Hepatocyte (in vitro differentiated cells): ENCODE measurements around the gene YOD1. TPM values are rescaled to one million over a fixed set of nuclear protein-coding genes. Genes with fewer than 3 reads are reported as not detected.

Source experiments
- DNase-seq: peaks from one replicate; pipeline ENCODE4 v3.0.0-alpha.2; 2016; ENCODE audit warnings: low spot score
- H2AFZ ChIP-seq: fragments of 200-600 bp; sonication (generic); 2 replicates; pipeline ENCODE4 v1.6.0; 2016; ENCODE audit warnings: antibody characterized with exemption, mild to moderate bottlenecking
- H3K27ac ChIP-seq: fragments of 200-600 bp; sonication (generic); 2 replicates; pipeline ENCODE4 v1.5.1; 2016; ENCODE audit warnings: mild to moderate bottlenecking
- H3K27me3 ChIP-seq: fragments of 200-600 bp; sonication (generic); 2 replicates; pipeline ENCODE4 v1.6.1; 2016
- H3K36me3 ChIP-seq: fragments of 200-600 bp; sonication (generic); replicated peaks from 2 replicates; pipeline ENCODE4 v1.5.1; 2016; ENCODE audit warnings: low read depth; ENCODE audit not compliant: insufficient read depth
- H3K4me1 ChIP-seq: fragments of 200-600 bp; sonication (generic); 2 replicates; pipeline ENCODE4 v1.5.1; 2016; ENCODE audit warnings: mild to moderate bottlenecking, moderate library complexity; ENCODE audit not compliant: insufficient read depth
- H3K4me2 ChIP-seq: fragments of 200-600 bp; sonication (generic); 2 replicates; pipeline ENCODE4 v1.6.0; 2016
- H3K4me3 ChIP-seq: fragments of 200-600 bp; sonication (generic); 2 replicates; pipeline ENCODE4 v1.5.1; 2016; ENCODE audit warnings: mild to moderate bottlenecking
- H3K79me2 ChIP-seq: fragments of 200-600 bp; sonication (generic); 2 replicates; pipeline ENCODE4 v1.6.0; 2017; ENCODE audit warnings: mild to moderate bottlenecking
- H3K9me2 ChIP-seq: fragments of 200-600 bp; sonication (generic); replicated peaks from 2 replicates; pipeline ENCODE4 v1.6.0; 2017; ENCODE audit warnings: mild to moderate bottlenecking; ENCODE audit not compliant: insufficient read depth
- H3K9me3 ChIP-seq: fragments of 200-600 bp; sonication (generic); 2 replicates; pipeline ENCODE4 v1.5.1; 2016; ENCODE audit warnings: low read depth, mild to moderate bottlenecking
- H4K20me1 ChIP-seq: fragments of 200-600 bp; sonication (generic); 2 replicates; pipeline ENCODE4 v1.6.0; 2016; ENCODE audit warnings: mild to moderate bottlenecking; ENCODE audit not compliant: insufficient read depth, poor library complexity, severe bottlenecking
- EZH2 ChIP-seq: fragments of 200-600 bp; sonication (generic); IDR thresholded peaks from 2 replicates; pipeline ENCODE4 v1.6.1; 2016; ENCODE audit warnings: antibody characterized with exemption, mild to moderate bottlenecking, borderline replicate concordance
- EZH2phosphoT487 ChIP-seq: fragments of 200-600 bp; sonication (generic); IDR thresholded peaks from one replicate; pipeline ENCODE4 v1.6.1; 2018; ENCODE audit warnings: antibody characterized with exemption, mild to moderate bottlenecking, low read depth, moderate library complexity; ENCODE audit not compliant: unreplicated experiment, severe bottlenecking
- WGBS: methylation state at CpG from one replicate; pipeline ENCODE4 v1.1.6; 2016; ENCODE audit warnings: low lambda C conversion rate; ENCODE audit errors: missing lambda C conversion rate; 5-methylcytosine and 5-hydroxymethylcytosine counted together
- polyA plus RNA-seq: library from polyadenylated mRNA; unstranded; fragments of >200 nt; fragmentation: Nextera tagmentation; extraction: Ambion mirVana; gene quantifications from 2 replicates; pipeline ENCODE4 v1.2.1, GENCODE V29; 2016
- total RNA-seq: library from RNA; depleted of rRNA; stranded (reverse); fragments of >200 nt; gene quantifications from 2 replicates; pipeline ENCODE4 v1.2.3, GENCODE V29; 2014
- TF ChIP-seq, protein P1 (sequence below): fragments of 200-600 bp; sonication (generic); IDR thresholded peaks from 2 replicates; pipeline ENCODE4 v1.5.1; 2016; ENCODE audit warnings: antibody characterized with exemption, mild to moderate bottlenecking; ENCODE audit not compliant: poor library complexity

The YOD1 gene
- total and polyA plus RNA-seq, 2 experiments from 2014 or later: 4.5 to 25.7 TPM

DNA sequence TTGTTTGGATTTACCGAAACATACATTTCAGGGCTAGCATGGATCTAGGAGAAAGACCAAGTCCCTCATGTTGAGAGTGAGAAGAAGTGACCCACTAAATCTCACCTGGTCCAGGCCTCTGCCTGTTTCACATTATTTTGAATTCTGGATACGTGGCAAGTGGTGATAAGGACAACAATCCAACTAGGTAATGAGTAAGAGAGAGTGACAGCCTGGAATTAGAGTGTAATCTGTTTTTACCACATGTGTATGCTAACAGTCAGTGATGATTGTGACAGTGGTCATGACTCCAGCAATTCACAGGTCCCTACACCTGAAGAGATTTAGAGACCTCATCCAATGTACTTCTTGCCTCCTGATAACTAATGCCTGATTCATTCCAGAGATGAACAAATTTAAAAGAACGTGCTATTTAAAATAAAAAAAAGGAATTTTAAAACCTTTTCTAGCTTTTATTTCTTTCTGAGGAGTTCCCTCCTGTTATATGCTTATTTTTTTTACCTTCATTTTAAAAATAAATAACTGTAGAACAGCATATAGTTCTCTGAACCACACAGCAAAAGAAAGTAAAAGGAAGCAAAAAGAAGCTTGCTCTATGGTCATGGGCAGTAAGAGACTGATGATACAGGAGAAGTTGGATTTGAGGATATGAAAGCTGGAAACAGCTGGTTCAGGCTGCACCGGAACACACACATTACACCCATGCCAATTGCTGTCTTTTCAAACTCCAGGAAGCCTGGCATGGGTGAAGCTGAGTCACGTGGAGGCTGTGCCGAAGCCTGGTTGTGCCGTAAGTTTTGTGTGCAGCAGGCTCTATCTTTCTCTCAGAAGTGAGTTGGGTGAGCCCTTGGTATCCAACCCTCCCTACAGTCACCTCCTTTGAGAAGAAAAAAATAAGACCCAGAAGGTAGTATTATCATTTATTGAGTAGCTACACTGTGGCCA, 33.1 kb downstream of the YOD1 start:
- H4K20me1 ChIP-seq: no peaks in the 10 kb centered on the region
- H2AFZ ChIP-seq: no peak overlapping the region
- no peak for DNase-seq
- WGBS: 79% methylated on average over 7 of the region's 7 CpGs
- H3K4me2 ChIP-seq: no peak overlapping the region
- no peak overlapping the region for H3K4me3 ChIP-seq
- no peaks in the 10 kb centered on the region for H3K9me3 ChIP-seq
- H3K4me1 ChIP-seq: peaks cover 11% of the 10 kb centered on the region
- H3K36me3 ChIP-seq: no peaks in the 10 kb centered on the region
- no peaks in the 10 kb centered on the region for H3K9me2 ChIP-seq
- H3K79me2 ChIP-seq: no peaks in the 10 kb centered on the region
- no peaks in the 10 kb centered on the region for H3K27me3 ChIP-seq
- TF ChIP-seq, protein P1, sequence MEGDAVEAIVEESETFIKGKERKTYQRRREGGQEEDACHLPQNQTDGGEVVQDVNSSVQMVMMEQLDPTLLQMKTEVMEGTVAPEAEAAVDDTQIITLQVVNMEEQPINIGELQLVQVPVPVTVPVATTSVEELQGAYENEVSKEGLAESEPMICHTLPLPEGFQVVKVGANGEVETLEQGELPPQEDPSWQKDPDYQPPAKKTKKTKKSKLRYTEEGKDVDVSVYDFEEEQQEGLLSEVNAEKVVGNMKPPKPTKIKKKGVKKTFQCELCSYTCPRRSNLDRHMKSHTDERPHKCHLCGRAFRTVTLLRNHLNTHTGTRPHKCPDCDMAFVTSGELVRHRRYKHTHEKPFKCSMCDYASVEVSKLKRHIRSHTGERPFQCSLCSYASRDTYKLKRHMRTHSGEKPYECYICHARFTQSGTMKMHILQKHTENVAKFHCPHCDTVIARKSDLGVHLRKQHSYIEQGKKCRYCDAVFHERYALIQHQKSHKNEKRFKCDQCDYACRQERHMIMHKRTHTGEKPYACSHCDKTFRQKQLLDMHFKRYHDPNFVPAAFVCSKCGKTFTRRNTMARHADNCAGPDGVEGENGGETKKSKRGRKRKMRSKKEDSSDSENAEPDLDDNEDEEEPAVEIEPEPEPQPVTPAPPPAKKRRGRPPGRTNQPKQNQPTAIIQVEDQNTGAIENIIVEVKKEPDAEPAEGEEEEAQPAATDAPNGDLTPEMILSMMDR: no peak
- TF ChIP-seq EZH2phosphoT487 (no peak), EZH2 (no peak)
- H3K27ac ChIP-seq: peak overlapping the region; percentile 90

DNA sequence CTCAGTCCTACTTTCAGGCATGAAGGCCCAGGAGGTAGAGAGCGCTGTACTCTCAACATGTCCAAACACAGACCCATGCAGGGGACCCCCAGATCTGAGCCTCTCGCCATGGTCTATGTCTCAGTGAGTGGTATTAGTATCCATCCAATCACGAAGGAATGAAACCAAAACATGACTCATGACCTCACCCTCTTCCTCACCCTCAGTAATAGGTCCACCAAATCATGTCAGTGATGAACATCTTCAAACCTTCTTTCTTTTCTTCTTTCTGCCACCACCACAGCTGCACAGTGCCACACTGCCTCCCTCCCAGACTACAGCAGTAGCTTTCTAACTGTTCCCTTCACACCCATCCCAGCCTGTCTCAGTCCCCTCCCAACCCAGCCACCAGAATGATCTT, 35.2 kb downstream of the YOD1 start:
- H2AFZ ChIP-seq: no peak overlapping the region
- DNase-seq: no peak
- no peaks in the 10 kb centered on the region for H3K27me3 ChIP-seq
- TF ChIP-seq, protein P1: no peak
- TF ChIP-seq EZH2phosphoT487: no peak
- no peak for TF ChIP-seq EZH2
- no peak overlapping the region for H3K4me2 ChIP-seq
- no peaks in the 10 kb centered on the region for H3K9me3 ChIP-seq
- no peaks in the 10 kb centered on the region for H3K79me2 ChIP-seq
- H3K36me3 ChIP-seq: no peaks in the 10 kb centered on the region
- H4K20me1 ChIP-seq: no peaks in the 10 kb centered on the region
- H3K4me1 ChIP-seq: peaks cover 5% of the 10 kb centered on the region
- H3K9me2 ChIP-seq: no peaks in the 10 kb centered on the region
- no peak overlapping the region for H3K27ac ChIP-seq
- no peak overlapping the region for H3K4me3 ChIP-seq
- 91% methylated on average over 3 of the region's 3 CpGs for WGBS

DNA sequence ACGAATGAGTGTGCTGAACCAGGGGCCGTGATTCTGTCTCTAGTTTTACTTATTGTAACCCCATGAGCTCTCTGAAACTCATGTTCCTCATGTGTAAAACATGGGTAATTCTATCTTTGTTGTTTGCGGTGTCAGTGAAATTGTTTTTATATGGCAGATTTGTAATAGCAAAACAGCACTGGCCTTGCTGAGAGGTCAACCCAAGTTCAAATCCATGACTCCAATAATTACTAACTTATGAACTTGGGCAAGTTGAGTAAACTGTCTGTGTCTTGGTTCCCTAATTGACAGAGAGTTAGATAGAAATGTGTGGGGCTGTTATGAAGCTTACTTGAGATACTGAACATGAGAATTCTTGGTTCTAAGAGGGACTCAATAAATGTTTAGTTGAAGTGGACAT, 36.3 kb downstream of the YOD1 start:
- no peaks in the 10 kb centered on the region for H3K9me2 ChIP-seq
- H4K20me1 ChIP-seq: no peaks in the 10 kb centered on the region
- H3K9me3 ChIP-seq: no peaks in the 10 kb centered on the region
- DNase-seq: no peak
- no peak for TF ChIP-seq EZH2
- TF ChIP-seq EZH2phosphoT487: no peak
- TF ChIP-seq, protein P1: no peak
- no peaks in the 10 kb centered on the region for H3K36me3 ChIP-seq
- peaks cover 7% of the 10 kb centered on the region for H3K4me1 ChIP-seq
- no peak overlapping the region for H3K4me3 ChIP-seq
- H3K4me2 ChIP-seq: no peak overlapping the region
- no peaks in the 10 kb centered on the region for H3K27me3 ChIP-seq
- WGBS: 82% methylated on average over 3 of the region's 3 CpGs
- no peak overlapping the region for H3K27ac ChIP-seq
- no peak overlapping the region for H2AFZ ChIP-seq
- H3K79me2 ChIP-seq: no peaks in the 10 kb centered on the region
